ENCODE results near the gene FGL2.
"Not testable (repeated sequence)": the region's sequence is repeated elsewhere in the genome, so short reads cannot be mapped to it uniquely, and the experiment has no call there.

The FGL2 gene

GRCh38 chr7:77181015-77181595 is 18.5 kb downstream of the FGL2 start:
- H3K9me3 ChIP-seq (ENCODE audit: control insufficient read depth, low read length): no peaks in the 10 kb centered on the region
- no peak overlapping the region for H3K9ac ChIP-seq (ENCODE audit: low read length)
- H3K4me1 ChIP-seq (ENCODE audit: control insufficient read depth, insufficient read depth, low read length): peaks cover 13% of the 10 kb centered on the region
- no peaks in the 10 kb centered on the region for H3K36me3 ChIP-seq (ENCODE audit: control insufficient read depth, insufficient read depth, low read length, severe bottlenecking)
- no peaks in the 10 kb centered on the region for H3K27me3 ChIP-seq (replicated peaks; ENCODE audit: control insufficient read depth, insufficient read depth, low read length)
- H3K4me3 ChIP-seq (ENCODE audit: low read length): no peak overlapping the region
- DNase-seq (ENCODE audit: low read depth): no peak

- not testable (repeated sequence) for H3K4me1 ChIP-seq (ENCODE audit: control insufficient read depth, insufficient read depth, low read length); H3K9ac ChIP-seq (ENCODE audit: low read length); H3K4me3 ChIP-seq (ENCODE audit: low read length); H3K9me3 ChIP-seq (ENCODE audit: control insufficient read depth, low read length); DNase-seq (ENCODE audit: low read depth); H3K27me3 ChIP-seq (replicated peaks; ENCODE audit: control insufficient read depth, insufficient read depth, low read length); H3K36me3 ChIP-seq (ENCODE audit: control insufficient read depth, insufficient read depth, low read length, severe bottlenecking)
Measured at GRCh38 chr7:77178024-77178423, 21.6 kb downstream of the FGL2 start.

GRCh38 chr7:77177321-77177904 is 22.2 kb downstream of the FGL2 start:
- not testable (repeated sequence) for H3K27me3 ChIP-seq (replicated peaks; ENCODE audit: control insufficient read depth, insufficient read depth, low read length); H3K9me3 ChIP-seq (ENCODE audit: control insufficient read depth, low read length); H3K9ac ChIP-seq (ENCODE audit: low read length); H3K36me3 ChIP-seq (ENCODE audit: control insufficient read depth, insufficient read depth, low read length, severe bottlenecking); DNase-seq (ENCODE audit: low read depth); H3K4me3 ChIP-seq (ENCODE audit: low read length); H3K4me1 ChIP-seq (ENCODE audit: control insufficient read depth, insufficient read depth, low read length)

GRCh38 chr7:77175274-77175800 is 24.3 kb downstream of the FGL2 start:
- not testable (repeated sequence) for H3K27me3 ChIP-seq (replicated peaks; ENCODE audit: control insufficient read depth, insufficient read depth, low read length); H3K9ac ChIP-seq (ENCODE audit: low read length); H3K4me1 ChIP-seq (ENCODE audit: control insufficient read depth, insufficient read depth, low read length); H3K9me3 ChIP-seq (ENCODE audit: control insufficient read depth, low read length); H3K36me3 ChIP-seq (ENCODE audit: control insufficient read depth, insufficient read depth, low read length, severe bottlenecking); DNase-seq (ENCODE audit: low read depth)
- H3K4me3 ChIP-seq (ENCODE audit: low read length): peak overlapping the region; percentile 36

- not testable (repeated sequence) for H3K36me3 ChIP-seq (ENCODE audit: control insufficient read depth, insufficient read depth, low read length, severe bottlenecking); H3K9ac ChIP-seq (ENCODE audit: low read length); DNase-seq (ENCODE audit: low read depth); H3K27me3 ChIP-seq (replicated peaks; ENCODE audit: control insufficient read depth, insufficient read depth, low read length); H3K9me3 ChIP-seq (ENCODE audit: control insufficient read depth, low read length); H3K4me3 ChIP-seq (ENCODE audit: low read length); H3K4me1 ChIP-seq (ENCODE audit: control insufficient read depth, insufficient read depth, low read length)
Measured at GRCh38 chr7:77174418-77174817, 25.2 kb downstream of the FGL2 start.

- H3K9ac ChIP-seq (ENCODE audit: low read length); H3K36me3 ChIP-seq (ENCODE audit: control insufficient read depth, insufficient read depth, low read length, severe bottlenecking); H3K9me3 ChIP-seq (ENCODE audit: control insufficient read depth, low read length); H3K4me3 ChIP-seq (ENCODE audit: low read length); H3K4me1 ChIP-seq (ENCODE audit: control insufficient read depth, insufficient read depth, low read length); DNase-seq (ENCODE audit: low read depth); H3K27me3 ChIP-seq (replicated peaks; ENCODE audit: control insufficient read depth, insufficient read depth, low read length): not testable (repeated sequence)
Measured at GRCh38 chr7:77172437-77173172, 27.0 kb downstream of the FGL2 start.

- H3K36me3 ChIP-seq (ENCODE audit: control insufficient read depth, insufficient read depth, low read length, severe bottlenecking); H3K9ac ChIP-seq (ENCODE audit: low read length); H3K4me1 ChIP-seq (ENCODE audit: control insufficient read depth, insufficient read depth, low read length); DNase-seq (ENCODE audit: low read depth); H3K27me3 ChIP-seq (replicated peaks; ENCODE audit: control insufficient read depth, insufficient read depth, low read length); H3K9me3 ChIP-seq (ENCODE audit: control insufficient read depth, low read length); H3K4me3 ChIP-seq (ENCODE audit: low read length): not testable (repeated sequence)
Measured at GRCh38 chr7:77171073-77171472, 28.5 kb downstream of the FGL2 start.

GRCh38 chr7:77157446-77157845 is 42.2 kb downstream of the FGL2 start:
- Histone ChIP-seq H3K27me3 (replicated peaks; ENCODE audit: control insufficient read depth, insufficient read depth, low read length) (no peaks in the 10 kb centered on the region), H3K4me1 (ENCODE audit: control insufficient read depth, insufficient read depth, low read length) (peaks cover 6% of the 10 kb centered on the region), H3K9ac (ENCODE audit: low read length) (no peak overlapping the region), H3K4me3 (ENCODE audit: low read length) (no peak overlapping the region), H3K9me3 (ENCODE audit: control insufficient read depth, low read length) (no peaks in the 10 kb centered on the region), H3K36me3 (ENCODE audit: control insufficient read depth, insufficient read depth, low read length, severe bottlenecking) (no peaks in the 10 kb centered on the region)
- DNase-seq (ENCODE audit: low read depth): peak; percentile 9

- H3K36me3 ChIP-seq (ENCODE audit: control insufficient read depth, insufficient read depth, low read length, severe bottlenecking); H3K9ac ChIP-seq (ENCODE audit: low read length); H3K4me3 ChIP-seq (ENCODE audit: low read length); DNase-seq (ENCODE audit: low read depth); H3K27me3 ChIP-seq (replicated peaks; ENCODE audit: control insufficient read depth, insufficient read depth, low read length); H3K4me1 ChIP-seq (ENCODE audit: control insufficient read depth, insufficient read depth, low read length); H3K9me3 ChIP-seq (ENCODE audit: control insufficient read depth, low read length): not testable (repeated sequence)
Measured at GRCh38 chr7:77157034-77157433, 42.6 kb downstream of the FGL2 start.

GRCh38 chr7:77155601-77156377 is 43.8 kb downstream of the FGL2 start:
- not testable (repeated sequence) for H3K27me3 ChIP-seq (replicated peaks; ENCODE audit: control insufficient read depth, insufficient read depth, low read length); H3K36me3 ChIP-seq (ENCODE audit: control insufficient read depth, insufficient read depth, low read length, severe bottlenecking); H3K4me3 ChIP-seq (ENCODE audit: low read length); H3K9ac ChIP-seq (ENCODE audit: low read length); H3K9me3 ChIP-seq (ENCODE audit: control insufficient read depth, low read length); H3K4me1 ChIP-seq (ENCODE audit: control insufficient read depth, insufficient read depth, low read length)
- peak; percentile 0 for DNase-seq (ENCODE audit: low read depth)

GRCh38 chr7:77154917-77155464 is 44.6 kb downstream of the FGL2 start:
- not testable (repeated sequence) for H3K4me1 ChIP-seq (ENCODE audit: control insufficient read depth, insufficient read depth, low read length); H3K36me3 ChIP-seq (ENCODE audit: control insufficient read depth, insufficient read depth, low read length, severe bottlenecking); H3K4me3 ChIP-seq (ENCODE audit: low read length); H3K27me3 ChIP-seq (replicated peaks; ENCODE audit: control insufficient read depth, insufficient read depth, low read length); DNase-seq (ENCODE audit: low read depth); H3K9ac ChIP-seq (ENCODE audit: low read length); H3K9me3 ChIP-seq (ENCODE audit: control insufficient read depth, low read length)
